Loucy (cell line): ENCODE measurements around the gene HNRNPU.

Experiments
- CTCF ChIP-seq: fragments of 200-600 bp; sonication (generic); conservative IDR thresholded peaks from 2 replicates; pipeline ENCODE4 v1.5.1; 2014; ENCODE audit warnings: mild to moderate bottlenecking, antibody characterized with exemption, low read length
- EZH2phosphoT487 ChIP-seq: fragments of 200-600 bp; IDR thresholded peaks from 2 replicates; pipeline ENCODE4 v1.6.1; 2018; ENCODE audit warnings: antibody characterized with exemption, mild to moderate bottlenecking, moderate library complexity, borderline replicate concordance

- TF ChIP-seq CTCF = no peak
- no peak for TF ChIP-seq EZH2phosphoT487
Observed at GRCh38 chr1:244861683-244862082, 2.7 kb downstream of the HNRNPU start.
